SKM-1 (cell line): ENCODE results near the gene CCSAP.
"Not testable (repeated sequence)": the region's sequence is repeated elsewhere in the genome, so short reads cannot be mapped to it uniquely, and the experiment has no call there.

Experiments used
- DNase-seq: peaks from one replicate; lab custom pipeline; 2025; ENCODE audit not compliant: unreplicated experiment; lab: John Stamatoyannopoulos, UW

The CCSAP gene

DNA sequence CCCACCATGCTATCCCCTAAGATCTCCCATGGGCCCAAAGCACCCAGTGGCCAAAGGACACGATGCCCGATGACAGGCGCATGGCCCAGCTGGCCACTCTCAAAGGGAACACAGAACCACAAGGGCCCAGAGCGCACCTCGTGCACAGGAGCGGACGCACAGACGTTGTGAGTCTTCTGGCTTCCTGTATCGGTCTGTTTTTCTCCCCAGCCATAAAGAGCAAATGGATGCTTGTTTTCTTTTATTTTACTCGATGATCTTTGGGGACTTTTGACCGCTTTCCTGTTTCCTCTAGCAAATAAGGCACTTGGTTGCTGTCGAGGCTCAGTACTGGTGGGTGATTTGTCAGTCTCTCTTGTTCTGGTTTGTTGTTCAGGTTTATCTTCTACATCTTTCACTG is 16.2 kb downstream of the CCSAP start:
- DNase-seq: no peak

- DNase-seq: no peak
These were observed 16.9 kb downstream of the CCSAP start for GRCh38 chr1:229325853-229326487.

DNA sequence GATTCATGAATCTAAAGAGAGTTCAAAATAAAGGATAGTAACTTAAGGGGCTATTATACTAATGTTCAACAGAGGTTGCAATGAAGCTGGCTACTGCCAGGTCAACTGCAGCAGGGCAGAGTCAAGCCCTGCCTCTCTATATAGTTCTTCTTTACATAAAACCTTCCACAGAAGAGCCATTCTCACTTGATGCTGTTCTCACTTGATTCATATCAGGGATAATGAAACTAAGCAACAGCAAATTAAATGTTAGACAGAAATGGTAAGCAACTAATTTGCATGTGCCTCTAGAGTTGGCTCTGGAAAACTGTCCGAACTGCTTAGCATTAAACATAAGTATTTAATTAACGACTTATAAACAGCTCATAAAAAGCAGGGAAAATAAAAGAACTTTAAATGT is 17.4 kb downstream of the CCSAP start:
- no peak for DNase-seq

DNA sequence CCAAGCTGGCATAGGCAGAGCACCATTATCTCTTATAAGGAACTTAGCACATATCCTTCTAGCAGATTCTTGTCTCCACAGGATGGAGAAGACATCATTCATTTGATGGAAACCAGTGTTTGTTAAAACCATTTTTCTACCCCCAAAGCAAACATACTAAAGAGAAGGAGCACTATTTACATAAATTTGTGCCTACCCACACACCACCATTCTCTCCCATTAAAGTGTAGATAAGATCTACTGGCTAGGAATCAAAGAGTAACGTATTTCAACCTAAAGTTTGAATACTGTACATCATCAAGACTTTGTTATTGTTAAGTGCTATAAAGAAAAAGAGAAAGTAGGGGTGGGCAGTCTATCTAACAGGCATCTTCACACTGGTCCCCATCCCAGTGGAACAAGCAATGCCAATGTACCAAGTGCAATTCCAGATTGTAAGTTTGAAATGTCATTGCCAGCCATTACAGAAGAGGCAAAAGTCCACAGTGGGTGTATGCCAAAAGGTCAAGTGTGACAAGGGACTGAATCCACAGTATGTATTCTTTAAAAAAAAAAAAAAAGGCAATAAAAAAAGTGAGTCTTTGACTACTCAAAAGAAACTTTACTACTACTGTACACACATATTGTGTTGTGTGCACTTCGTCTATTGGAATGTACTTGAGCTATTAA is 18.8 kb downstream of the CCSAP start:
- DNase-seq: no peak

DNA sequence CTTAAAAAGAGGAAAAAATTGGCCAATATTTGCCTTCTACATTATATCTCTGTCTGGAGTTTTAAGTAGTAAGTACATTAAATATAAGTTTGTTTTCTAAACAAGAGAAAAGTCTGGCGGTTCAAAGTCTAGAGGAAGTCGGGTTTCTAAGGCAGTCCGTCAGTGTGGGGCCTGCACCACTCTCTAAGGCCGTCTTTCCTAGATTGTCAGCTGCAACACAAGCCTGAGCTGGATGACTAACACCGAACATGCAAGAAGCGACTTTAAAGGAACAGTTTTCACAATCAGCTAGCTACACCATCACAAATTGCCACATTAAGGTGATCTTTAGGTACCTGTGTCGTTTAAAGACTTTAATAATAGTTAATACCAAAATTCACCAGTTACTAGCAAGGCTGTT is 19.6 kb downstream of the CCSAP start:
- DNase-seq: no peak

- DNase-seq: no peak
These were observed 23.4 kb downstream of the CCSAP start for GRCh38 chr1:229319487-229319886.

DNA sequence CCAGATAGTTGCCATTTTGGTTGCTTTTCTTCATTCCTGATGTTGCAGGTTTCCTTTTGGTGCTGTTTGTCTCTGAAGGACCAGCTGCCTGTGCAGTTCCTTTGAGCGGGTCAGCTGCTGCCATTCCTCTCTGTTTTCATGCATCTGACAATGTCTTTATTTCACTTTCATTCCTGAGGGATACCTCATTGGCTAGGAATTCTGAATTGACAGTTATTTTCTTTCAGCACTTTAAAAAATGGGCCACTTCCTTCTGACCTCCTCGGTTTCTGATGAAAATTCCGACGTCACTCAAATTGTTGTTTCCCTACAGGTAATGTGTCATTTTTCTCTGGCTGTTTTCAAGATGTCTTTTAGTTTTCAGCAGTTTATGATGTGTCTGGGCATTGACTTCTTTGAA is 24.8 kb downstream of the CCSAP start:
- DNase-seq: no peak

DNA sequence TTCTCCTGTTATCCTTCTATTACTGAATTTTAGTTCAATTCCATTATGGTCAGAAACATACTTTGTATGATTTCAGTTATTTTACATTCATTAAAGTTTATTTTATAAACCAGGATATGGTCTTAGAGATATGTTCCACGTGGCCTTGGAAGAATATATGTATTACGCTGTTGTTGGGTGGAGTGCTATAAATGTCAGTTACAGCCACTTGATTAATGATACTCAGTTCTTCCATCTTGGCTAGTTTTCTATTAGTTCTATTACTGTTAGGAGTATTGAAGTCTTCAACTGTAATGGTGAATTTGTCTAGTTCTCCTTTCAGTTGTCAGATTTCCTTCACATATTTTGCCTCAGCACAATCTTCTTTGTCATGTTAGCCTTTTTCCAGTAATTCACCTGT is 26.7 kb downstream of the CCSAP start:
- DNase-seq: no peak

DNA sequence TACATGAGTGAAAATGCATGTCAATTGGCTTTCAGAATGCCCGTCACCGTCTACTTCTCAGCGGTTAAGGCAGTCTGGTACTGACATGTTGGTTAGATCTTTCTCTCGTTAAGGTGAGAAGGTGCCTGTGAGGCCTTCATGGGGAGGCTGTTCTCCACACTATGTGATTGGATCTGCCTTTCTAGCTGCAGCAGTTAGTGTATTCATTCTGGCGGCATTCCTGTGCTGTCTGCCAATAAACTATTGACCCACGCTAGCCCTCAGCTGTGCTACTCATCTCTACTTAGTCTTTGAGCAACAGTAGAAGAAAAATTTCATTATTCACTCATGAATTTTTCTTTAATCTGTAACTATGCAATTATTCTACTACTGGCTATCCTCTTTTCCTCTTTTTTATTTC is 32.0 kb downstream of the CCSAP start:
- no peak for DNase-seq

GRCh38 chr1:229309684-229310083 is 33.2 kb downstream of the CCSAP start:
- DNase-seq: no peak

GRCh38 chr1:229309074-229309473 is 33.8 kb downstream of the CCSAP start:
- DNase-seq: no peak

- no peak for DNase-seq
These were observed 37.5 kb downstream of the CCSAP start for GRCh38 chr1:229305392-229305791.

DNA sequence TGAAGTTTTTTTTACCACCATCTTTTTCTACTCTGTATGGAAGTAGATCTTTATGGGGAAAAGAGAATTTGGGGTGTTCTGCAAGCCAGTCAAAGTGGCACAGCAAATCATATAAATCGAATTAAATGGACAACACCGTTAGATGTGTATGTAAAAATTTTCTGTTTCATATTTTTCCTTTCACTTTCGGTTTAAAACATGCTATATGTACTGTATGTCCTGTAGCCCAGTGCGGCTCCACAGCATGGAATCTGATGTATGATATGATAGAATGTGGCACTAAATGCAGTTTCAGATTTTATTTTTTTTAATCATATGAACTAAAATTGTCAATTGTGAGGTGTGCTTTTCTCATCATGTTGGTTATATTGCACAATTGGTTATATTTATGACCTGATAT is 39.0 kb downstream of the CCSAP start:
- DNase-seq: no peak

- no peak for DNase-seq
These were observed 40.1 kb downstream of the CCSAP start for GRCh38 chr1:229302740-229303139.

DNA sequence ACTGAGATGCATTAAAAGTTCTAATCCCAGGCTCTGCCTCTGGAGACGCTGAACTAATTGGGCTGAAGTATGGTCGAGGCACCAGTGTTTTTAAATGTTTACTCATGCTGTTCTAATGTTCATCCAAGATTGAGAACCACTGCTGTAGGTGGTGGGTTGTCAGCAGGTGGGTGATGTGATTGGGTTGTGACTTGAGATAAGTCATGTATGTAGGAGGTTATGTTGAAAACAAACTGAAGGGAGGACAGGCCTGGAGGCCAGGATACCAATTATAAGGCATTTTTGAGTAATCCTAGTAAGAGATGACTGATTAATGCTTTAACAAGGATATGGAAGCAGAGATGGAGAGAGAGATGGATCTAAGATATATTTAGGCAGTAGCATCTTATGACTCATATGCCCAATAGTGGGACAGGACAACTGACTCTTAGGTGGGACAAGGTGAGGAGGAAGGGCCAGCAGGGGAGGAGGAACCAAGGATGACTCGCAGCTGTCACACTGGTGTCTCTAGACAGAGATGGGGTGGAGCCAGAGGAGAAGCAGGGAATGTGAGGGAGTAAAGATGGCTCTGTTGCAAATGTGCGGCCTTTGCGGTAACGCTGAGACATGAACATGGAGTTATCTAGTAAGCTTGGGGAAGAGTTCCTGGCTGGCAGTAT is 42.6 kb downstream of the CCSAP start:
- no peak for DNase-seq

GRCh38 chr1:229298887-229299503 is 43.9 kb downstream of the CCSAP start:
- DNase-seq: no peak

GRCh38 chr1:229298420-229298819 is 44.4 kb downstream of the CCSAP start:
- no peak for DNase-seq

DNA sequence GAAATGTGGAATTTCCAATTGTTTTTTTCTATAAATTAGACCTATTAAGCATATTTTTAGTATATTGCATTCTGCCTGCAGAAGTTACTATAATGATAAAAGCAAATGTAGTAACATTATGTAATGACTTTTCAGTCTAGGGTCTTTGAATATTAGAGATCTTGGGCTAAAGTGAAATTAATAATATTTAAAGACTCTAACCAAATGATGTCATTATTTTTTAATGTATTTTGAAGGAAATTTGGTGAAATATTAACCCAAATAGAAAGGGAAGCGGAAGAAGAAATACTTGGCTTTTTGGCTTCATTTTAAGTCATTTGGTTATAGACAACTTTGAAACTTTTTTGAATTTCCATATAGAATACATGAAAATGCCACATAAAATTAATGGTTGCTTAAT is 45.1 kb downstream of the CCSAP start:
- no peak for DNase-seq

DNA sequence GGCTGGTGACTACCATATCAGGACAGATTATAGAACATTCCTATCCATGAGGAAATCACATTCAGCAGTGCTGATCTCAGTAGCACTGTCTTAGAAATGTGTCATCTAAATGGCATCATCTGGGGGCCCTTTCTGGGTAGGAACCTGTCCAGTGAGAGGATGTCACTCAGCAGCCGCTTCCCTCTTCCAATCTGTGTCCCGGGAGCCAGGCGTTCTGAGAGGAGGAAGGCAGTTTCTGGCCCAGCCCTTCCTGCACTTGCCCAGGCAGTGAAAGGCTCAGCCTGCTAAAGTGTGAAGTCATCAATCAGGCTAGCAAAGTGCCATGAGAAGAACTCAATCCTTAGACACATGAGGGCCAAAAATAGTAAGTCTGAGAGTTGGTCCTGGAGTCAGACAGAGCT is 46.3 kb downstream of the CCSAP start:
- DNase-seq: no peak

DNA sequence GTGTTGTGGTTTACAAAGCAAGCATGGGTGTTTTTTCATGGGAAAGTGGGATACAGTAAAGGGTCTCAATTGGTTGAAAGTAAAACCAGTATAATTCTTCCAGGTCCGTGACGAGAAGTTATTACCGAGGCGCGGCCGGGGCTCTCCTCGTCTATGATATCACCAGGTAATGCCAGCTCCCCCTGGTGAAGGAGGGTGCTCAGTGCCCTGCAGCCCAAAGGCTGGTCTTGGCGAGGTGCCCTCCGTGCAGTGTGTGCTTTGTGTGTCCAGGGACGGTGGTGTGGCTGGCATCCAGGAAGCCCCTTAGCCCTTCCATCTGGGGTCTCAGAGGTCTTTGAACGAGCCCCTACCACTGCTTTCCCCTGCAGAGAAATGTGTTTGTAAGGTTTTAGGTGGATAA is 47.1 kb downstream of the CCSAP start:
- no peak for DNase-seq

DNA sequence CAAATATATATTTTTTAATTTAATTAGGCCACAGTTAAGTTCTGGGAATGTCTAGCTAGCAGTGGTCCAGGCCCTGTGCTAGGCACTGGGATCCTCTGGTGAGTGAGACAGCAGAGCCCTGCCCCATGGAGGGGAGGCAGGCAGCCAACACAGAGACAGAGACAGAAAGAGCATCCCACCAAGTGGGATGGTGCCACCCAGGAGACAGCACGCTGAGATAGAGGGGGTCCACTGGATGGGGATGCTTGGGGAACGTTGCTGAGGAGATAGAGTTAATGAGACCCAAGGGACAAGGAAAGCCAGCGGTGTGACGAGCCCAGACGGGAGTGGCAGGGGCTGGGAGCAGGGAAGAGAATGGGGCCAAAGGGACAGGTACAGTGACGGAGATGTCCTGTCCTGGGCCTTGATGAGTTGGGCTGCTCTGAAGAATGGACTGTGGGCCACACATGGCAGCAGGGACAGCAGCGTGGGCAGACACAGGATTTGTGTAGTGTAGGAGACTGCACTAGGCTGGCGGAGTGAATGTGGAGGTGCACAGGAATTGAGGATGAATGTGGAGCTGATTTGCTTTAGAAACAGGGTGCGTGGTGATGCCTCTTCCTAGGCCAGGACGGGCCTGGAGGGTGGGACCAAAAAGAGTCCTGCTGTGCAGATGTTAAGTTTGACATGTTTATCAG is 49.2 kb downstream of the CCSAP start:
- DNase-seq: no peak

DNA sequence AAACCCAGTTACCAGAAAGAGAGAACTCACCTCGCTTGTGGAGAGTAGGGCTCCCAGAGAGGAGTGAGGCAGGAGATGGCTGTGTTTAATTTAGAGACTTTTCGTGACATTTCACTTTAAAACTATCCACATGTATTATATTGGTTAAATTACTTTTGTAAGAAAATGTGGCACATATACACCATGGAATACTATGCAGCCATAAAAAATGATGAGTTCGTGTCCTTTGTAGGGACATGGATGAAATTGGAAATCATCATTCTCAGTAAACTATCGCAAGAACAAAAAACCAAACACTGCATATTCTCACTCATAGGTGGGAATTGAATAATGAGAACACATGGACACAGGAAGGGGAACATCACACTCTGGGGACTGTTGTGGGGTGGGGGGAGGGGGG is 51.2 kb downstream of the CCSAP start:
- DNase-seq: not testable (repeated sequence)
